DND-41 (cell line): ENCODE measurements around the gene HNRNPUL1.

Source experiments
- ATAC-seq: fragments of 200-7000 bp; cut with Tn5 transposase; 3 replicates; pipeline ENCODE4 v1.9.1; 2021; ENCODE audit warnings: low read depth; ENCODE audit not compliant: insufficient read depth
- DNase-seq: peaks from one replicate; pipeline ENCODE4 v3.0.0-alpha.2; 2020
- H2AFZ ChIP-seq: 2 replicates; pipeline ENCODE4 v1.6.0; 2012; ENCODE audit warnings: low read depth, low read length
- H3K27ac ChIP-seq: 2 replicates; pipeline ENCODE4 v1.5.1; 2012; ENCODE audit warnings: low read length, inconsistent platforms
- H3K27me3 ChIP-seq: fragments of 200-600 bp; sonication (generic); 2 replicates; pipeline ENCODE4 v1.6.0; 2012; ENCODE audit warnings: low read length, mild to moderate bottlenecking, inconsistent platforms; ENCODE audit not compliant: insufficient read depth, poor library complexity
- H3K36me3 ChIP-seq: 2 replicates; pipeline ENCODE4 v1.5.1; 2012; ENCODE audit warnings: low read length, inconsistent platforms; ENCODE audit not compliant: insufficient read depth
- H3K4me1 ChIP-seq: 2 replicates; pipeline ENCODE4 v1.5.1; 2012; ENCODE audit warnings: mild to moderate bottlenecking, low read length; ENCODE audit not compliant: insufficient read depth
- H3K4me2 ChIP-seq: 2 replicates; pipeline ENCODE4 v1.6.0; 2012; ENCODE audit warnings: mild to moderate bottlenecking, moderate library complexity, low read length, inconsistent platforms; ENCODE audit not compliant: insufficient read depth
- H3K4me3 ChIP-seq, 2 experiments: fragments of 200-600 bp in 1 of 2; shearing (Covaris generic) in 1 of 2; 2 replicates each; pipeline ENCODE4 v1.5.1; 2012 to 2016; ENCODE audit warnings: inconsistent platforms in 2 of 2, low read length in 2 of 2, mild to moderate bottlenecking in 2 of 2, low read depth in 1 of 2, moderate library complexity in 1 of 2
- H3K79me2 ChIP-seq: 2 replicates; pipeline ENCODE4 v1.6.0; 2012; ENCODE audit warnings: low read length, inconsistent platforms; ENCODE audit not compliant: insufficient read depth
- H3K9ac ChIP-seq: 2 replicates; pipeline ENCODE4 v1.6.0; 2012; ENCODE audit warnings: low read depth, mild to moderate bottlenecking, inconsistent platforms, low read length, moderate library complexity
- H3K9me3 ChIP-seq: 2 replicates; pipeline ENCODE4 v1.5.1; 2012; ENCODE audit warnings: low read length, moderate library complexity, mild to moderate bottlenecking, inconsistent platforms; ENCODE audit not compliant: insufficient read depth, severe bottlenecking
- H4K20me1 ChIP-seq: 2 replicates; pipeline ENCODE4 v1.6.0; 2012; ENCODE audit warnings: low read length; ENCODE audit not compliant: insufficient read depth
- CTCF ChIP-seq: IDR thresholded peaks from 2 replicates; pipeline ENCODE4 v1.5.1; 2012; ENCODE audit warnings: borderline replicate concordance, low read length, moderate library complexity, mild to moderate bottlenecking; ENCODE audit not compliant: poor library complexity, severe bottlenecking; ENCODE audit errors: extremely low read depth
- EZH2 ChIP-seq: IDR thresholded peaks from 3 replicates; pipeline ENCODE4 v1.6.1; 2012; ENCODE audit warnings: borderline replicate concordance, low read depth, mild to moderate bottlenecking, moderate library complexity, low read length, inconsistent platforms; ENCODE audit not compliant: severe bottlenecking

The HNRNPUL1 gene

GRCh38 chr19:41330946-41331678 lies 66.9 kb downstream of the HNRNPUL1 start:
- no peaks in the 10 kb centered on the region for H3K4me1 ChIP-seq
- peaks cover 26% of the 10 kb centered on the region for H3K79me2 ChIP-seq
- no peak overlapping the region for H3K9ac ChIP-seq
- H3K9me3 ChIP-seq, result no peaks in the 10 kb centered on the region
- no peak overlapping the region for H3K27ac ChIP-seq
- peaks cover 41% of the 10 kb centered on the region for H4K20me1 ChIP-seq
- H3K4me3 ChIP-seq, result no peak overlapping the region
- H2AFZ ChIP-seq, result no peak overlapping the region
- DNase-seq (no peak), ATAC-seq (no peak)
- TF ChIP-seq EZH2 (no peak), CTCF (no peak)
- H3K4me2 ChIP-seq, result no peak overlapping the region
- no peaks in the 10 kb centered on the region for H3K27me3 ChIP-seq
- peaks cover 85% of the 10 kb centered on the region for H3K36me3 ChIP-seq

- Histone ChIP-seq H3K36me3 (peaks cover 82% of the 10 kb centered on the region), H3K9ac (no peak overlapping the region), H3K79me2 (peaks cover 19% of the 10 kb centered on the region), H2AFZ (no peak overlapping the region), H3K27ac (no peak overlapping the region), H3K4me1 (no peaks in the 10 kb centered on the region), H4K20me1 (peaks cover 34% of the 10 kb centered on the region), H3K27me3 (no peaks in the 10 kb centered on the region), H3K4me3 (no peak overlapping the region), H3K9me3 (no peaks in the 10 kb centered on the region), H3K4me2 (no peak overlapping the region)
- ATAC-seq (no peak), DNase-seq (no peak)
- no peak for TF ChIP-seq CTCF
- no peak for TF ChIP-seq EZH2
These were observed 67.8 kb downstream of the HNRNPUL1 start for GRCh38 chr19:41332000-41332399.

GRCh38 chr19:41332468-41332867 lies 68.3 kb downstream of the HNRNPUL1 start:
- peaks cover 81% of the 10 kb centered on the region for H3K36me3 ChIP-seq
- H2AFZ ChIP-seq, result no peak overlapping the region
- ATAC-seq (no peak), DNase-seq (no peak)
- H3K9me3 ChIP-seq, result no peaks in the 10 kb centered on the region
- H3K4me2 ChIP-seq, result no peak overlapping the region
- H3K79me2 ChIP-seq, result peaks cover 17% of the 10 kb centered on the region
- H4K20me1 ChIP-seq, result peaks cover 29% of the 10 kb centered on the region
- no peaks in the 10 kb centered on the region for H3K4me1 ChIP-seq
- no peak overlapping the region for H3K27ac ChIP-seq
- TF ChIP-seq CTCF (no peak), EZH2 (no peak)
- no peak overlapping the region for H3K9ac ChIP-seq
- H3K4me3 ChIP-seq, result no peak overlapping the region
- H3K27me3 ChIP-seq, result no peaks in the 10 kb centered on the region
